Upper lobe of left lung (tissue), 6 donors: ENCODE results near the gene C19orf38. TPM values are rescaled to one million over a fixed set of nuclear protein-coding genes. Genes with fewer than 3 reads are reported as not detected.

Source experiments
- ATAC-seq, 2 donors: fragments of 200-7000 bp; cut with Tn5 transposase; one replicate each; pipeline ENCODE4 v1.9.1; 2022; ENCODE audit warnings: mild to moderate bottlenecking in 2 of 2, moderate library complexity in 2 of 2; ENCODE audit not compliant: low FRiP score in 2 of 2
- DNase-seq, 2 donors: peaks; one replicate each; pipeline ENCODE4 v3.0.0-alpha.2; 2019 to 2020
- H3K27ac ChIP-seq, 4 donors: fragments of 200-600 bp; sonication (generic); one replicate each; pipeline ENCODE4 v1.5.1; 2016 to 2019
- H3K27me3 ChIP-seq, 4 donors: fragments of 200-600 bp; sonication (generic); one replicate each; pipeline ENCODE4 v1.5.1; 2017 to 2019
- H3K36me3 ChIP-seq, 4 donors: fragments of 200-600 bp; sonication (generic); one replicate each; pipeline ENCODE4 v1.5.1; 2016 to 2019
- H3K4me1 ChIP-seq, 4 donors: fragments of 200-600 bp; sonication (generic); one replicate each; pipeline ENCODE4 v1.5.1; 2018 to 2019
- H3K4me3 ChIP-seq, 4 donors: fragments of 200-600 bp; sonication (generic); one replicate each; pipeline ENCODE4 v1.5.1; 2017 to 2019; ENCODE audit warnings: mild to moderate bottlenecking in 2 of 4, moderate library complexity in 1 of 4
- H3K9me3 ChIP-seq, 4 donors: fragments of 200-600 bp; sonication (generic); one replicate each; pipeline ENCODE4 v1.5.1; 2018 to 2019
- EP300 ChIP-seq, 4 donors: sonication (generic); formaldehyde crosslinking; IDR thresholded peaks; one replicate each; pipeline ENCODE4 v1.5.1; 2017; ENCODE audit warnings: antibody characterized with exemption in 4 of 4, control low read depth in 2 of 4
- POLR2A ChIP-seq, 4 donors: fragments of 450-650 bp; IDR thresholded peaks; one replicate each; pipeline ENCODE4 v1.5.1; 2016 to 2017; ENCODE audit warnings: antibody characterized with exemption in 4 of 4, mild to moderate bottlenecking in 2 of 4
- POLR2AphosphoS5 ChIP-seq, 2 donors: sonication (generic); formaldehyde crosslinking; IDR thresholded peaks; one replicate each; pipeline ENCODE4 v1.5.1; 2017; ENCODE audit warnings: antibody characterized with exemption in 2 of 2
- WGBS, 2 donors: methylation state at CpG; one replicate each; pipeline ENCODE4 v1.1.5; 2017 to 2018; 5-methylcytosine and 5-hydroxymethylcytosine counted together
- total RNA-seq, 6 donors: library from RNA; depleted of rRNA in 4 of 6; stranded (reverse); fragments of >200 nt in 4 of 6; gene quantifications; one replicate each; pipeline versions ENCODE4 v1.1.0 to v1.2.1, GENCODE V29; 2016 to 2021
- TF ChIP-seq, protein P1 (sequence below), 6 experiments: fragments of 450-650 bp in 4 of 6; fragments of 200-600 bp in 2 of 6; sonication (generic) in 2 of 6; IDR thresholded peaks; one replicate each; pipeline ENCODE4 v1.5.1; 2016 to 2019; ENCODE audit warnings: antibody characterized with exemption in 6 of 6
- donor health status: DM: no; HTN: no; CAD: no; lungs with moderate emphysema.
- donor health status: DM: no; HTN: yes; CAD: no; lungs with severe emphysema.

Gene C19orf38
- total RNA-seq, 6 donors from 2014 or later, result 2.8 to 26.2 (median 6.8) TPM

GRCh38 chr19:10858204-10858828 lies 10.1 kb downstream of the C19orf38 start:
- no peak for DNase-seq
- peak in 1 of 2 donors; percentile 26 for ATAC-seq
- Histone ChIP-seq H3K4me3 (no peak overlapping the region), H3K4me1 (peaks cover 0 to under 1% (median 0%) of the 10 kb centered on the region in 4 donors), H3K36me3 (no peaks in the 10 kb centered on the region), H3K27ac (no peak overlapping the region), H3K9me3 (no peaks in the 10 kb centered on the region), H3K27me3 (no peaks in the 10 kb centered on the region)
- 41 to 53% methylated on average over 4 of the region's 4 CpGs for WGBS, 2 donors
- no peak for TF ChIP-seq POLR2A (IDR thresholded peaks at IDR 0.05)
- TF ChIP-seq, protein P1, sequence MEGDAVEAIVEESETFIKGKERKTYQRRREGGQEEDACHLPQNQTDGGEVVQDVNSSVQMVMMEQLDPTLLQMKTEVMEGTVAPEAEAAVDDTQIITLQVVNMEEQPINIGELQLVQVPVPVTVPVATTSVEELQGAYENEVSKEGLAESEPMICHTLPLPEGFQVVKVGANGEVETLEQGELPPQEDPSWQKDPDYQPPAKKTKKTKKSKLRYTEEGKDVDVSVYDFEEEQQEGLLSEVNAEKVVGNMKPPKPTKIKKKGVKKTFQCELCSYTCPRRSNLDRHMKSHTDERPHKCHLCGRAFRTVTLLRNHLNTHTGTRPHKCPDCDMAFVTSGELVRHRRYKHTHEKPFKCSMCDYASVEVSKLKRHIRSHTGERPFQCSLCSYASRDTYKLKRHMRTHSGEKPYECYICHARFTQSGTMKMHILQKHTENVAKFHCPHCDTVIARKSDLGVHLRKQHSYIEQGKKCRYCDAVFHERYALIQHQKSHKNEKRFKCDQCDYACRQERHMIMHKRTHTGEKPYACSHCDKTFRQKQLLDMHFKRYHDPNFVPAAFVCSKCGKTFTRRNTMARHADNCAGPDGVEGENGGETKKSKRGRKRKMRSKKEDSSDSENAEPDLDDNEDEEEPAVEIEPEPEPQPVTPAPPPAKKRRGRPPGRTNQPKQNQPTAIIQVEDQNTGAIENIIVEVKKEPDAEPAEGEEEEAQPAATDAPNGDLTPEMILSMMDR (IDR thresholded peaks at IDR 0.05), result peak in 5 of 6 experiments; percentile 26 to 43 (median 39)

DNA sequence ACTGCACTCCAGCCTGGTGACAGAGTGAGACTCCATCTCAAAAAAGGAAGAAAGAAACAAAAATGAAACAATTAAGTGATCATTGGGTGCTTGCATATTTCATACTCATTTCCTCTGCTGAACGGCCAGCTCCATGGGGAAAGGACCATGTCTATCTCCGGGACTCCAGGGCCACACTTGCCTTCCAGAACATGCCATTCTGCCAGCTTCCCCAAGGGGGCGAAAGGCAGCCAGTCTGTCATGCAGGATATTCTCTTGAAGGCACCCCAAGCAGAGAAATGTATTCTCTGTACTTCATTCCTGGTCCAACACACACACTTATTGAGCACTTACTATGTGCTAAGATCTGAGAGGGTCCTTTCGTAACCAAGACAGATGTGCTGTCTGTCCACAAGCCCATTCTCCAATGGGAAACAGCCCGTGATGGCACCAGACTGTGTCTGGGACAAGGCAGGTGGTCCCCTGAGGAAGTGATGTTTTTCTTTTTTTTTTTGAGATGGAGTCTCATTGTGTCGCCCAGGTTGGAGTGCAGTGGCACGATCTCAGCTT lies 13.0 kb downstream of the C19orf38 start:
- DNase-seq, result peak in 1 of 2 donors; percentile 56
- Histone ChIP-seq H3K36me3 (no peaks in the 10 kb centered on the region), H3K9me3 (no peaks in the 10 kb centered on the region), H3K4me1 (peaks cover 9 to 13% (median 12%) of the 10 kb centered on the region in 4 donors), H3K27ac (no peak overlapping the region), H3K4me3 (no peak overlapping the region), H3K27me3 (no peaks in the 10 kb centered on the region)
- 64 to 67% methylated on average over 7 of the region's 7 CpGs for WGBS, 2 donors
- TF ChIP-seq EP300 (IDR thresholded peaks at IDR 0.05), result no peak
- no peak for TF ChIP-seq POLR2AphosphoS5 (IDR thresholded peaks at IDR 0.05)
- TF ChIP-seq, protein P1 (IDR thresholded peaks at IDR 0.05), result peak; percentile 33 to 56 (median 38)
- TF ChIP-seq POLR2A (IDR thresholded peaks at IDR 0.05), result no peak
- peak in 1 of 2 donors; percentile 53 for ATAC-seq

GRCh38 chr19:10862561-10863106 lies 14.4 kb downstream of the C19orf38 start:
- Histone ChIP-seq H3K4me1 (peaks cover 9 to 13% (median 12%) of the 10 kb centered on the region in 4 donors), H3K27me3 (no peaks in the 10 kb centered on the region), H3K36me3 (no peaks in the 10 kb centered on the region), H3K4me3 (peak overlapping the region in 2 of 4 donors; percentile 19 to 29), H3K9me3 (no peaks in the 10 kb centered on the region), H3K27ac (peak overlapping the region; percentile 53 to 74 (median 63))
- TF ChIP-seq POLR2AphosphoS5 (IDR thresholded peaks at IDR 0.05) (no peak), EP300 (IDR thresholded peaks at IDR 0.05) (no peak), POLR2A (IDR thresholded peaks at IDR 0.05) (no peak)
- TF ChIP-seq, protein P1 (IDR thresholded peaks at IDR 0.05), result no peak
- WGBS, 2 donors, result 75 to 76% methylated on average over 6 of the region's 6 CpGs
- ATAC-seq (peak in 1 of 2 donors; percentile 12), DNase-seq (no peak)

- Histone ChIP-seq H3K27me3 (no peaks in the 10 kb centered on the region), H3K4me1 (peaks cover 9 to 13% (median 12%) of the 10 kb centered on the region in 4 donors), H3K27ac (peak overlapping the region; percentile 53 to 74 (median 63)), H3K4me3 (peak overlapping the region in 2 of 4 donors; percentile 19 to 29), H3K36me3 (no peaks in the 10 kb centered on the region), H3K9me3 (no peaks in the 10 kb centered on the region)
- DNase-seq, result peak in 1 of 2 donors; percentile 93
- TF ChIP-seq, protein P1 (IDR thresholded peaks at IDR 0.05), result no peak
- TF ChIP-seq EP300 (IDR thresholded peaks at IDR 0.05), result no peak
- TF ChIP-seq POLR2A (IDR thresholded peaks at IDR 0.05), result no peak
- TF ChIP-seq POLR2AphosphoS5 (IDR thresholded peaks at IDR 0.05), result no peak
- peak; percentile 34 to 78 for ATAC-seq
- WGBS, 2 donors, result 58 to 71% methylated on average over 17 to 18 of the region's 18 CpGs
Observed at GRCh38 chr19:10863107-10863717, 15.0 kb downstream of the C19orf38 start.
